GM12891 (cell line): Measurements from ENCODE around the gene MPV17L.
A peak's percentile ranks its signal among the peaks of the same experiment; 100 is the strongest.
"Not testable (repeated sequence)": the region's sequence is repeated elsewhere in the genome, so short reads cannot be mapped to it uniquely, and the experiment has no call there.

Experiments used
- DNase-seq: peaks from one replicate; pipeline ENCODE4 v3.0.0; 2011; ENCODE audit warnings: low spot score; ENCODE audit not compliant: insufficient read length
- FAIRE-seq: peaks from 2 replicates; lab custom pipeline; 2011; peaks lifted over from hg19 to GRCh38; lab: Jason Lieb, UNC
- PAX5 ChIP-seq: IDR thresholded peaks from 2 replicates; pipeline ENCODE4 v1.6.1; 2011; ENCODE audit warnings: low read length, moderate library complexity, mild to moderate bottlenecking; ENCODE audit not compliant: insufficient read depth, severe bottlenecking
- POLR2A ChIP-seq: IDR thresholded peaks from 2 replicates; pipeline ENCODE4 v1.6.1; 2011; ENCODE audit warnings: low read depth, low read length, control low read depth
- POLR2AphosphoS5 ChIP-seq: IDR thresholded peaks from 2 replicates; pipeline ENCODE4 v1.6.1; 2011; ENCODE audit warnings: low read depth, low read length, control low read depth
- POU2F2 ChIP-seq: IDR thresholded peaks from 2 replicates; pipeline ENCODE4 v1.6.1; 2011; ENCODE audit warnings: low read depth, mild to moderate bottlenecking, control low read depth, low read length, moderate library complexity
- SPI1 ChIP-seq: IDR thresholded peaks from 2 replicates; pipeline ENCODE4 v1.6.1; 2011; ENCODE audit warnings: low read depth, low read length, control low read depth
- TAF1 ChIP-seq: IDR thresholded peaks from 2 replicates; pipeline ENCODE4 v1.6.1; 2011; ENCODE audit warnings: low read depth, low read length, control low read depth

MPV17L gene

GRCh38 chr16:15418206-15418605 lies 22.7 kb downstream of the MPV17L start:
- TF ChIP-seq PAX5: no peak
- no peak for TF ChIP-seq SPI1
- TF ChIP-seq POLR2AphosphoS5: no peak
- TF ChIP-seq POLR2A: no peak
- no peak for TF ChIP-seq POU2F2
- TF ChIP-seq TAF1: no peak
- DNase-seq (no peak), FAIRE-seq (no peak)

- FAIRE-seq, DNase-seq: not testable (repeated sequence)
Observed at GRCh38 chr16:15421696-15422095, 26.1 kb downstream of the MPV17L start.

- no peak for DNase-seq
- TF ChIP-seq POLR2AphosphoS5 (no peak), PAX5 (no peak), POLR2A (no peak), TAF1 (no peak), SPI1 (no peak), POU2F2 (no peak)
- FAIRE-seq: no peak
Observed at GRCh38 chr16:15422222-15422621, 26.7 kb downstream of the MPV17L start.

- FAIRE-seq: no peak
- DNase-seq: no peak
- TF ChIP-seq POLR2AphosphoS5: no peak
Observed at GRCh38 chr16:15425861-15426260, 30.3 kb downstream of the MPV17L start.

- TF ChIP-seq SPI1 (no peak), TAF1 (no peak), PAX5 (no peak), POLR2A (no peak), POU2F2 (no peak), POLR2AphosphoS5 (no peak)
- no peak for DNase-seq
- no peak for FAIRE-seq
Observed at GRCh38 chr16:15426796-15427195, 31.2 kb downstream of the MPV17L start.

GRCh38 chr16:15427648-15428239 lies 32.2 kb downstream of the MPV17L start:
- FAIRE-seq (peak; percentile 33), DNase-seq (peak; percentile 25)
- TF ChIP-seq SPI1 (no peak), POLR2AphosphoS5 (no peak)

- not testable (repeated sequence) for DNase-seq, FAIRE-seq
Observed at GRCh38 chr16:15430884-15431283, 35.3 kb downstream of the MPV17L start.

- DNase-seq (no peak), FAIRE-seq (no peak)
- no peak for TF ChIP-seq POLR2A
- no peak for TF ChIP-seq PAX5
- no peak for TF ChIP-seq SPI1
- TF ChIP-seq POLR2AphosphoS5: no peak
- TF ChIP-seq TAF1: no peak
- TF ChIP-seq POU2F2: no peak
Observed at GRCh38 chr16:15434079-15434424, 38.5 kb downstream of the MPV17L start.

GRCh38 chr16:15434425-15435215 lies 39.1 kb downstream of the MPV17L start, which contains the start of gene BMERB1:
Gene BMERB1 (plus strand): TSS chr16:15434588. CDS start chr16:15434654, 66 bp downstream.
- peak; percentile 19 for DNase-seq
- FAIRE-seq: no peak
- TF ChIP-seq POLR2AphosphoS5 (no peak), TAF1 (no peak), POLR2A (no peak), PAX5 (no peak)

GRCh38 chr16:15435216-15435864 lies 39.8 kb downstream of the MPV17L start:
- DNase-seq (no peak), FAIRE-seq (no peak)
- TF ChIP-seq TAF1: no peak
- no peak for TF ChIP-seq SPI1
- TF ChIP-seq POLR2A: no peak
- no peak for TF ChIP-seq POU2F2
- no peak for TF ChIP-seq POLR2AphosphoS5
- no peak for TF ChIP-seq PAX5

- DNase-seq (no peak), FAIRE-seq (no peak)
- no peak for TF ChIP-seq POLR2AphosphoS5
- no peak for TF ChIP-seq SPI1
- TF ChIP-seq TAF1: no peak
- TF ChIP-seq POLR2A: no peak
- no peak for TF ChIP-seq POU2F2
- TF ChIP-seq PAX5: no peak
Observed at GRCh38 chr16:15439102-15439501, 43.5 kb downstream of the MPV17L start.
